Measurements from ENCODE around the gene TBC1D30. TPM values are rescaled to one million over a fixed set of nuclear protein-coding genes. Genes with fewer than 3 reads are reported as not detected.

The TBC1D30 gene
- total RNA-seq, 4 donors from 2014 or later: 1.8 to 8.0 (median 3.5) TPM

- WGBS, 2 donors: 50 to 61% methylated on average over 4 of the region's 4 CpGs
- no peak for DNase-seq
- no peaks in the 10 kb centered on the region for H3K9me3 ChIP-seq
- H3K27me3 ChIP-seq: peaks cover 0 to 24% (median 0%) of the 10 kb centered on the region in 4 donors
- H3K4me1 ChIP-seq: no peaks in the 10 kb centered on the region
- intact Hi-C loops (cut with DNase I): loop anchor here (5.0 kb wide), 1 partner anchor 228 kb away; the partner anchor contains the start of gene WIF1
- H3K4me3 ChIP-seq: no peak overlapping the region
- no peaks in the 10 kb centered on the region for H3K36me3 ChIP-seq
- TF ChIP-seq POLR2A (IDR thresholded peaks at IDR 0.05) (no peak), CTCF (IDR thresholded peaks at IDR 0.05) (no peak)
- no peak overlapping the region for H3K27ac ChIP-seq
These were observed 69.5 kb downstream of the TBC1D30 start for GRCh38 chr12:64893961-64894360.

- H3K4me3 ChIP-seq: no peak overlapping the region
- 64 to 72% methylated on average over 2 of the region's 2 CpGs for WGBS, 2 donors
- no peaks in the 10 kb centered on the region for H3K36me3 ChIP-seq
- TF ChIP-seq CTCF (IDR thresholded peaks at IDR 0.05) (no peak), POLR2A (IDR thresholded peaks at IDR 0.05) (no peak)
- no peaks in the 10 kb centered on the region for H3K4me1 ChIP-seq
- H3K9me3 ChIP-seq: no peaks in the 10 kb centered on the region
- H3K27ac ChIP-seq: no peak overlapping the region
- DNase-seq: no peak
- peaks cover 0 to 21% (median 0%) of the 10 kb centered on the region in 4 donors for H3K27me3 ChIP-seq
- intact Hi-C loops (cut with DNase I): loop anchor here (5.0 kb wide), 1 partner anchor 227 kb away; the partner anchor contains the start of gene WIF1
These were observed 70.5 kb downstream of the TBC1D30 start for GRCh38 chr12:64894827-64895475.

- Histone ChIP-seq H3K36me3 (no peaks in the 10 kb centered on the region), H3K27ac (no peak overlapping the region), H3K4me3 (no peak overlapping the region), H3K9me3 (no peaks in the 10 kb centered on the region), H3K4me1 (no peaks in the 10 kb centered on the region), H3K27me3 (peaks cover 0 to 15% (median 0%) of the 10 kb centered on the region in 4 donors)
- intact Hi-C loops (cut with DNase I): no loop called here
- TF ChIP-seq POLR2A (IDR thresholded peaks at IDR 0.05) (no peak), CTCF (IDR thresholded peaks at IDR 0.05) (no peak)
- DNase-seq: no peak
- 80 to 91% methylated on average over 5 of the region's 5 CpGs for WGBS, 2 donors
These were observed 71.1 kb downstream of the TBC1D30 start for GRCh38 chr12:64895526-64895925.

GRCh38 chr12:64900540-64900939 lies 76.1 kb downstream of the TBC1D30 start:
- WGBS, 2 donors: 37 to 43% methylated on average over 4 of the region's 4 CpGs
- intact Hi-C loops (cut with DNase I): no loop called here
- Histone ChIP-seq H3K27me3 (peaks cover 0 to 3% (median 0%) of the 10 kb centered on the region in 4 donors), H3K9me3 (no peaks in the 10 kb centered on the region), H3K4me3 (no peak overlapping the region), H3K27ac (no peak overlapping the region), H3K36me3 (no peaks in the 10 kb centered on the region), H3K4me1 (no peaks in the 10 kb centered on the region)
- DNase-seq: no peak
- no peak for TF ChIP-seq POLR2A (IDR thresholded peaks at IDR 0.05)
- no peak for TF ChIP-seq CTCF (IDR thresholded peaks at IDR 0.05)

- intact Hi-C loops (cut with DNase I): no loop called here
- TF ChIP-seq CTCF (IDR thresholded peaks at IDR 0.05): no peak
- H3K9me3 ChIP-seq: no peaks in the 10 kb centered on the region
These were observed 79.2 kb downstream of the TBC1D30 start for GRCh38 chr12:64903479-64904152.

More at GRCh38 chr12:64903479-64904152, 79.2 kb downstream of the TBC1D30 start:
- Histone ChIP-seq H3K36me3 (no peaks in the 10 kb centered on the region), H3K4me3 (no peak overlapping the region), H3K4me1 (no peaks in the 10 kb centered on the region), H3K27me3 (no peaks in the 10 kb centered on the region), H3K27ac (no peak overlapping the region)
- no peak for DNase-seq
- 49 to 58% methylated on average over 5 of the region's 5 CpGs for WGBS, 2 donors
